Measurements from ENCODE around the gene CNTNAP2.

DNA sequence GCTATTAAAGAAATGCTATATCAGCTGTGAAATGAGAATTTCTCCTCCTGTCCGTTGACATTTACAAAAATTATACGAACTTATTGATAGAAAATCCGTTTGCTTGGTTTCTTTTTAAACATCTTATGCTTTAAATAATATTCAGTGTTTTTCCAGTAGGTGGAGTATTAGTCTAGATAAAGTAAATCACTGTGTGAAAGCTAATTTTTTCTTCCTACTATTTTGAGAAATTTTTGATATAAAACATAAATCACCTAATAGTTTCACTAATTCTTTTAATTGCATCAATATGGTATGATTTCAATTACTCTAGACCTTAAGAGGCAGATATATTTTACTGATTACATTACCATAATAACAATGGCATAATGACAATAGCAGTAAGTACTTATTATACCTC lies 2138.7 kb downstream of the CNTNAP2 start:
- TF ChIP-seq CTCF (IDR thresholded peaks at IDR 0.05): no peak
- TF ChIP-seq POLR2A (IDR thresholded peaks at IDR 0.05): no peak

All from lower leg skin (tissue), 3 donors.